T-cell (primary cell): ENCODE measurements around the gene SURF1. TPM values are rescaled to one million over a fixed set of nuclear protein-coding genes. Genes with fewer than 3 reads are reported as not detected.

Experiments
- ATAC-seq, 4 experiments: fragments of 200-7000 bp in 3 of 4; fragments of 150-1000 bp in 1 of 4; cut with Tn5 transposase; replicated peaks in 1 of 4; 1 replicate in 3 of 4; 2 replicates in 1 of 4; pipeline ENCODE4 v1.10.0; 2021; ENCODE audit warnings: moderate library complexity in 3 of 4, mild to moderate bottlenecking in 2 of 4, moderate number of reproducible peaks in 1 of 4
- CTCF ChIA-PET, 2 donors: fragments of 300-600 bp; sonication (Branson Sonifier 250); formaldehyde crosslinking; loops; one replicate each; lab custom pipeline; 2022; ENCODE audit warnings: antibody characterized with exemption in 2 of 2; lab: Charles Lee
- POLR2A ChIA-PET, 2 donors: fragments of 300-600 bp; sonication (Branson Sonifier 250); formaldehyde crosslinking; loops; one replicate each; lab custom pipeline; 2022; ENCODE audit warnings: antibody characterized with exemption in 2 of 2; lab: Charles Lee
- DNase-seq, 35 experiments: peaks; one replicate each; pipeline versions ENCODE4 v3.0.0 to v3.0.0-alpha.2; 2013 to 2023
- H3K27ac ChIP-seq: one replicate; pipeline ENCODE4 v1.5.1; 2013; ENCODE audit warnings: low read length
- H3K27me3 ChIP-seq, 2 experiments: replicated peaks in 1 of 2; 1 replicate in 1 of 2; 2 replicates in 1 of 2; pipeline versions ENCODE4 v1.6.1 to v1.7.0; 2013; ENCODE audit warnings: low read length in 1 of 2, mixed read lengths in 1 of 2; ENCODE audit not compliant: control insufficient read depth in 2 of 2, insufficient read depth in 2 of 2; ENCODE audit errors: extremely low read depth in 1 of 2
- H3K36me3 ChIP-seq, 2 donors: 1 replicate in 1 of 2; 2 replicates in 1 of 2; pipeline versions ENCODE4 v1.6.1 to v1.7.0; 2013; ENCODE audit warnings: low read length in 1 of 2; ENCODE audit not compliant: control insufficient read depth in 2 of 2, insufficient read depth in 1 of 2; ENCODE audit errors: extremely low read depth in 1 of 2
- H3K4me1 ChIP-seq, 2 experiments: 1 replicate in 1 of 2; 2 replicates in 1 of 2; pipeline versions ENCODE4 v1.6.1 to v1.7.0; 2013; ENCODE audit warnings: low read length in 2 of 2, mixed read lengths in 1 of 2; ENCODE audit not compliant: insufficient read depth in 2 of 2, control insufficient read depth in 1 of 2; ENCODE audit errors: extremely low read depth in 1 of 2
- H3K4me3 ChIP-seq, 2 donors: 1 replicate in 1 of 2; 2 replicates in 1 of 2; pipeline versions ENCODE4 v1.5.1 to v1.7.0; 2013; ENCODE audit warnings: mild to moderate bottlenecking in 2 of 2, low read length in 1 of 2, moderate library complexity in 1 of 2; ENCODE audit not compliant: control insufficient read depth in 1 of 2; ENCODE audit errors: extremely low read depth in 1 of 2
- H3K9me3 ChIP-seq: 2 replicates; pipeline ENCODE4 v1.7.0; 2013
- H3K27ac Mint-ChIP-seq, 2 donors: one replicate each; pipeline ENCODE4 v1.8.0; 2020 to 2021; ENCODE audit warnings: mild to moderate bottlenecking in 2 of 2, mixed read lengths in 2 of 2
- H3K27me3 Mint-ChIP-seq, 2 donors: one replicate each; pipeline ENCODE4 v1.8.0; 2021 to 2022; ENCODE audit warnings: mixed read lengths in 2 of 2
- H3K36me3 Mint-ChIP-seq: one replicate; pipeline ENCODE4 v1.8.0; 2021; ENCODE audit warnings: mixed read lengths
- H3K4me1 Mint-ChIP-seq, 3 donors: one replicate each; pipeline ENCODE4 v1.8.0; 2020 to 2022; ENCODE audit warnings: mixed read lengths in 3 of 3, mild to moderate bottlenecking in 1 of 3
- H3K4me3 Mint-ChIP-seq, 3 donors: one replicate each; pipeline ENCODE4 v1.8.0; 2020 to 2022; ENCODE audit warnings: mild to moderate bottlenecking in 3 of 3, mixed read lengths in 3 of 3, moderate library complexity in 3 of 3
- H3K9me3 Mint-ChIP-seq, 3 donors: one replicate each; pipeline ENCODE4 v1.8.0; 2020 to 2022; ENCODE audit warnings: mixed read lengths in 3 of 3
- WGBS: methylation state at CpG from one replicate; pipeline ENCODE4 v1.1.5; 2013; ENCODE audit warnings: missing lambda C conversion rate; ENCODE audit not compliant: insufficient coverage; 5-methylcytosine and 5-hydroxymethylcytosine counted together
- total RNA-seq, 35 experiments: library from RNA in 6 of 35; stranded (reverse) in 6 of 35; fragments of 120-200 nt in 1 of 35; gene quantifications; one replicate each; pipeline versions ENCODE4 v1.2.1 to v1.2.4 and lab custom pipeline; 2013 to 2026

Gene SURF1
- total RNA-seq, 5 donors from 2014 or later (not counting 1 experiment from before 2014, with no cell fraction given) = 33.0 to 58.7 (median 58.3) TPM

- no peak overlapping the region for H3K27ac ChIP-seq
- peaks cover 10 to 23% of the 10 kb centered on the region in 2 donors for H3K36me3 ChIP-seq
- Mint-ChIP-seq H3K27ac (no peak overlapping the region), H3K4me1 (peaks cover 0 to 4% (median 4%) of the 10 kb centered on the region in 3 donors), H3K4me3 (no peak overlapping the region), H3K27me3 (no peaks in the 10 kb centered on the region), H3K9me3 (no peaks in the 10 kb centered on the region), H3K36me3 (peaks cover under 1% of the 10 kb centered on the region)
- no peaks in the 10 kb centered on the region for H3K9me3 ChIP-seq
- H3K4me1 ChIP-seq = peaks cover 0 to 17% of the 10 kb centered on the region in 2 experiments
- ChIA-PET CTCF (no interaction called here), POLR2A (no interaction called here)
- DNase-seq (no peak), ATAC-seq (no peak)
- no peak overlapping the region for H3K4me3 ChIP-seq
- no peaks in the 10 kb centered on the region for H3K27me3 ChIP-seq
- WGBS = 93% methylated on average over 4 of the region's 6 CpGs
These were observed 45.3 kb upstream of the SURF1 start for GRCh38 chr9:133401588-133401987.

DNA sequence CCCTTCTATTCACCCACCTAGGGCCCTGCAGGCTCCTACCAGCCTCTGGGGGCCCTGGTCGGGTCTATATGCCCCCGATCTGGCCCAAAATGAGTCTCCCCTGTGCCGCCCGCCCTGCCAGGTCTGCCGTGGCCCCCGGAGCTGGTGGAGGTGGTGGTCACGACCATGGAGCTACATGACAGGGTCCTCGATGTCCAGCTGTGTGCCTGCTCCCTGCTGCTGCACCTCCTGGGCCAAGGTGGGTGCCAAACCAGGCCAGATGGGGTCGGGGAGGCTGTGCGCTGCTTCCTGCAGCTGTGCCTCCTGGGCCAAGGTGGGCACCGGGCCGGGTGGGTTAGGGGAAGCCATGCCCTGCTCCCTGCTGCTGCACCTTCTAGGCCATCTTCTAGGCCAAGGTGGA lies 44.0 kb upstream of the SURF1 start:
- H3K9me3 ChIP-seq = no peaks in the 10 kb centered on the region
- DNase-seq (no peak), ATAC-seq (no peak)
- peaks cover 0 to 4% (median 4%) of the 10 kb centered on the region in 3 donors for H3K4me1 Mint-ChIP-seq
- no peak overlapping the region for H3K27ac Mint-ChIP-seq
- no peak overlapping the region for H3K27ac ChIP-seq
- no peak overlapping the region for H3K4me3 Mint-ChIP-seq
- CTCF ChIA-PET = interaction anchor here in 1 of 2 donors (0.7 kb wide), 1 partner anchor 91 kb away, joined by 4 read pairs; no protein-coding TSS in a partner anchor
- POLR2A ChIA-PET = interaction anchor here in 1 of 2 donors (0.6 kb wide), 1 partner anchor 983 kb away, joined by 4 read pairs; no protein-coding TSS in a partner anchor
- no peaks in the 10 kb centered on the region for H3K27me3 ChIP-seq
- no peaks in the 10 kb centered on the region for H3K9me3 Mint-ChIP-seq
- H3K4me3 ChIP-seq = no peak overlapping the region
- no peaks in the 10 kb centered on the region for H3K27me3 Mint-ChIP-seq
- peaks cover 0 to 15% of the 10 kb centered on the region in 2 experiments for H3K4me1 ChIP-seq
- H3K36me3 Mint-ChIP-seq = no peaks in the 10 kb centered on the region
- WGBS = 90% methylated on average over 12 of the region's 12 CpGs
- peaks cover 3 to 11% of the 10 kb centered on the region in 2 donors for H3K36me3 ChIP-seq

DNA sequence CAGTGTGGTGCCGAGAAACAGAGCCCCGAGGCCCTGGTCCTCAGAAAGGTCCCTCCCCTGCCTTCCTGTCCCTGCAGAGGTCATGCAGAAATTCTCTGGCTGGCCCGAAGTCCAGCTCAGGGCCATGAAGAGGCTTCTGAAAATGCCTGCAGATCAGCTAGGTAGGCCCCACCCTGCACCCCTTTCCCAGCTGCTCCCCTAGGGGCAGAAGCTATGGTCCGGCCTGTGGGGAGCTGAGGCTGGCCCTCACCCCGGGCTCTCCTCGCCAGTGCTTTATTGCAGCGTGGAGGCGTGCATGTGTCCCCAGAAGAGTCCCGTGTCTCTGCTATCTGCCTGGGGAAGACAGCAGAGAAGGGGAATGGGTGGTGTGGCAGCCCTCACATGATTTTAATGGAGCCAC lies 41.6 kb upstream of the SURF1 start:
- Histone ChIP-seq H3K27ac (no peak overlapping the region), H3K27me3 (peaks cover 0 to 15% of the 10 kb centered on the region in 2 experiments), H3K36me3 (peaks cover 0 to 5% of the 10 kb centered on the region in 2 donors), H3K4me1 (peaks cover 0 to 6% of the 10 kb centered on the region in 2 experiments), H3K4me3 (no peak overlapping the region), H3K9me3 (no peaks in the 10 kb centered on the region)
- ATAC-seq (no peak), DNase-seq (no peak)
- WGBS = 75% methylated on average over 4 of the region's 9 CpGs
- no peaks in the 10 kb centered on the region for H3K27me3 Mint-ChIP-seq
- no peaks in the 10 kb centered on the region for H3K4me1 Mint-ChIP-seq
- ChIA-PET CTCF (no interaction called here), POLR2A (no interaction called here)
- H3K9me3 Mint-ChIP-seq = no peaks in the 10 kb centered on the region
- H3K36me3 Mint-ChIP-seq = no peaks in the 10 kb centered on the region
- no peak overlapping the region for H3K4me3 Mint-ChIP-seq
- no peak overlapping the region for H3K27ac Mint-ChIP-seq

DNA sequence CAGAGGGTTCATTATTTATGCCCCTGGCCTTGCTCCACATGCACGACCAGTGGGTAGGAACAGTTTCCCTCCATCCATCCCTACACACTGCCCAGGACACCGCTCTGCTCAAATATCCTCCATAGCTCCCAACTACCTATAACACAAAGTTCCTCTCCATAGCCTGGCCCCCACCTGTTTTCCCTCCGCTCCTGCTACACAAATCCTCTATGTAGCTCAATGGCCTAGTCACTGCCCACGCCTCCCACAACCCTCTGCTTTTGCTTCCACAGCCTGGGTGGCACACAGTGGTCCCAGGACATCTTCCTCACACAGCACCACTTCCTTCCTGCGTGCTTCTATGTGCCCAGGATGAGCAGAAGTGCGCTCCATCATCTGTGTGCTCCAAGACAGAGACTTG lies 41.1 kb upstream of the SURF1 start:
- CTCF ChIA-PET = no interaction called here

DNA sequence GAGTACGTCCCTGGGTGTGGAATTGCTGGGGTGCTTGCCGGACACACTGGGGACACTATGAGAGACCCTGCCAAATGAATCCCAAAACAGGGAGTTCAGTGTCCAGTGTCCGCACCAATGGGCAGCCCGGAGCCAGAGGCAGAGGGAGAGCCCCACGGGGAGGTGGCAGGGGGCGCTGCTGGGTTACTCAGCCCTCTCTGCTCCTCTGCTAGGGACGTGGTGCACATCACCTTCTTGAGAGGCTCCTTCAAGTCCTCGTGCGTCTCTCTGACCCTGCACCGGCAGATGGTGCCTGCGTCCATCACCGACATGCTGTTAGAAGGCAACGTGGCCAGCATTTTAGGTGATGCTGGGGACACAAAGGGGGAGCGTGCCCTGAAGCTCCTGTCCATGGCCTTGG lies 40.7 kb upstream of the SURF1 start:
- no peak for ATAC-seq
- Histone ChIP-seq H3K36me3 (no peaks in the 10 kb centered on the region), H3K9me3 (no peaks in the 10 kb centered on the region), H3K27me3 (peaks cover 0 to 19% of the 10 kb centered on the region in 2 experiments), H3K4me1 (peaks cover 0 to 6% of the 10 kb centered on the region in 2 experiments), H3K27ac (no peak overlapping the region), H3K4me3 (no peak overlapping the region)
- H3K9me3 Mint-ChIP-seq = no peaks in the 10 kb centered on the region
- no peaks in the 10 kb centered on the region for H3K36me3 Mint-ChIP-seq
- ChIA-PET POLR2A (no interaction called here), CTCF (no interaction called here)
- no peaks in the 10 kb centered on the region for H3K4me1 Mint-ChIP-seq
- no peak for DNase-seq
- no peaks in the 10 kb centered on the region for H3K27me3 Mint-ChIP-seq
- H3K4me3 Mint-ChIP-seq = no peak overlapping the region
- WGBS = 48% methylated on average over 14 of the region's 14 CpGs
- no peak overlapping the region for H3K27ac Mint-ChIP-seq

More for the DNA sequence above, 41.1 kb upstream of the SURF1 start:
- POLR2A ChIA-PET = no interaction called here
- Mint-ChIP-seq H3K4me1 (no peaks in the 10 kb centered on the region), H3K27ac (no peak overlapping the region), H3K9me3 (no peaks in the 10 kb centered on the region), H3K4me3 (no peak overlapping the region), H3K36me3 (no peaks in the 10 kb centered on the region), H3K27me3 (no peaks in the 10 kb centered on the region)
- WGBS = 86% methylated on average over 3 of the region's 6 CpGs
- ATAC-seq (no peak), DNase-seq (no peak)
- Histone ChIP-seq H3K9me3 (no peaks in the 10 kb centered on the region), H3K36me3 (peaks cover 0 to under 1% of the 10 kb centered on the region in 2 donors), H3K27ac (no peak overlapping the region), H3K4me1 (peaks cover 0 to 6% of the 10 kb centered on the region in 2 experiments), H3K27me3 (peaks cover 0 to 15% of the 10 kb centered on the region in 2 experiments), H3K4me3 (no peak overlapping the region)

DNA sequence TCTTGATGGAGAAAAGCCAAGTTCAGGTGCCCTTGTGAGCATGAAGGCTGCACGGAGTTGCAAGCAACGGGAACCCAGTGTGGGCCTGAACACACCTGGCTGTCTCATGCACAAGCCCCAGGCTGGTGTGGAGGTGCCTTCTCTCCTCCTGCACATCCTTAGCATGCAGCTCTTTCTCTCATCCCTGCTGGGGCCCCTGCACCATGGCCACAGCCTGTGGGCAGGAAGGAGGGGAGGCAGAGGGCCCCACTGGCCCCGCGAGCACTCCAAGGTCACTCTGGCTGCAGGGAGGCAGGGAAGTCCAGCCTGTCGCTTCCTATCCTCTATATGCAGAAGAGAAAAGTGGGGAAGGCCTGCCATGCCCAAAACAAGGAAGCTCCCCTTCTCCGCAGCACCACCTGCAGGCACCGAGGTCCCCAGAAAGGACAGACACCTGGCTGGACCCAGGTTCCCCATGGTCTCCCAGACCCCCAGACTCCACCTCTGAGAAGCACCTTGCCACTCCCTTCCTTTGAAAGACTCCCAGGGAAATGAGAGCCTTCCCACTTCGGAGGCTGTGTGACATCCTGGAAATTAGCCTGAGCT lies 38.5 kb upstream of the SURF1 start:
- CTCF ChIA-PET = no interaction called here
- POLR2A ChIA-PET = no interaction called here

More for the DNA sequence above, 38.5 kb upstream of the SURF1 start:
- H3K4me1 Mint-ChIP-seq = no peaks in the 10 kb centered on the region
- Histone ChIP-seq H3K27ac (no peak overlapping the region), H3K4me3 (no peak overlapping the region), H3K27me3 (peaks cover 0 to 31% of the 10 kb centered on the region in 2 experiments), H3K4me1 (no peaks in the 10 kb centered on the region), H3K36me3 (no peaks in the 10 kb centered on the region), H3K9me3 (no peaks in the 10 kb centered on the region)
- 50% methylated on average over 5 of the region's 8 CpGs for WGBS
- H3K27me3 Mint-ChIP-seq = peaks cover 0 to 10% of the 10 kb centered on the region in 2 donors
- DNase-seq (no peak), ATAC-seq (no peak)
- H3K36me3 Mint-ChIP-seq = no peaks in the 10 kb centered on the region
- no peak overlapping the region for H3K27ac Mint-ChIP-seq
- H3K4me3 Mint-ChIP-seq = no peak overlapping the region
- H3K9me3 Mint-ChIP-seq = no peaks in the 10 kb centered on the region
